ENCODE results near the gene MCC. TPM values are rescaled to one million over a fixed set of nuclear protein-coding genes. Genes with fewer than 3 reads are reported as not detected.

Gene MCC
- total RNA-seq, 1 donor from 2014 or later = 22.7 TPM

DNA sequence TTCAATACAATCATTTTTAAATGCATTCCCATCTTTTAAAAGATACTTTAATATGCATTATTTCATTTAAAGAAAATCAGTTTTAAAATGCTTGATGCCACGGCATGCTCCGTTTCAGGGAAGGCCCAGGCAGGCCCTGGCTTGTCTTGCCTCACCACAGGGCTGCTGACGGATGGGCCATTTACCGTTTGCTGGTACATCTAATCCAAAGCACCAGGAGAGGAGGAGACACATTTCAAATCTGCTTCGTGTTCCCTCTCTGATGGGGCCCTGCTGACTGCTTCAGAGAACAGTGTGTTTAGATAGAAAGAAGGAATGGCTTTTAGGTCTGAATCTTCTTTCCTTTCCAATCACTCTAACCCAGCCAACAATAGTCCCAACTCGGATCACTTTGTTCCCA, 326.4 kb downstream of the MCC start:
- Mint-ChIP-seq H3K4me1 (ENCODE audit: unreplicated experiment) (peaks cover 2% of the 10 kb centered on the region), H3K27ac (ENCODE audit: unreplicated experiment) (no peak overlapping the region)

DNA sequence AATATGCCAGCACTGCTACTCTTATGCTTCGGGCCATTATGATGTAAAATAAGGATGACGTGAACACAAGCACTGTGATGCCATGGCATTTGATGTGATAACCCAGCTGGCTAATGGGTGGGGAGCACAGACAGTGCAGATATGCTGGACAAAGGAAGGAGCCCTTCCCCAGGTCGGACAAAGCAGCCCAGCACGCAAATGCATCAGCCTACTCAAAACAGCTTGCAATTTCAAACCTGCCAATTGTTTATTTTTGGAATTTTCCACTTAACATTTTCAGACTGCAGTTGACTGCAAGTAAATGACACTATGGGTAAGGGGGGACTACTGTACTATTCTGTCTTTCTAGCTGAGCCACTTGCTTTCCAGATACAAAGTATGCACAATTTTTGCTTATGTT, 330.4 kb downstream of the MCC start:
- Mint-ChIP-seq H3K4me1 (ENCODE audit: unreplicated experiment) (no peaks in the 10 kb centered on the region), H3K27me3 (ENCODE audit: unreplicated experiment) (no peaks in the 10 kb centered on the region), H3K9me3 (ENCODE audit: unreplicated experiment) (no peaks in the 10 kb centered on the region), H3K27ac (ENCODE audit: unreplicated experiment) (no peak overlapping the region), H3K4me3 (ENCODE audit: unreplicated experiment) (no peak overlapping the region), H3K36me3 (ENCODE audit: low read depth, unreplicated experiment) (no peaks in the 10 kb centered on the region)
- TF ChIP-seq, protein P1, sequence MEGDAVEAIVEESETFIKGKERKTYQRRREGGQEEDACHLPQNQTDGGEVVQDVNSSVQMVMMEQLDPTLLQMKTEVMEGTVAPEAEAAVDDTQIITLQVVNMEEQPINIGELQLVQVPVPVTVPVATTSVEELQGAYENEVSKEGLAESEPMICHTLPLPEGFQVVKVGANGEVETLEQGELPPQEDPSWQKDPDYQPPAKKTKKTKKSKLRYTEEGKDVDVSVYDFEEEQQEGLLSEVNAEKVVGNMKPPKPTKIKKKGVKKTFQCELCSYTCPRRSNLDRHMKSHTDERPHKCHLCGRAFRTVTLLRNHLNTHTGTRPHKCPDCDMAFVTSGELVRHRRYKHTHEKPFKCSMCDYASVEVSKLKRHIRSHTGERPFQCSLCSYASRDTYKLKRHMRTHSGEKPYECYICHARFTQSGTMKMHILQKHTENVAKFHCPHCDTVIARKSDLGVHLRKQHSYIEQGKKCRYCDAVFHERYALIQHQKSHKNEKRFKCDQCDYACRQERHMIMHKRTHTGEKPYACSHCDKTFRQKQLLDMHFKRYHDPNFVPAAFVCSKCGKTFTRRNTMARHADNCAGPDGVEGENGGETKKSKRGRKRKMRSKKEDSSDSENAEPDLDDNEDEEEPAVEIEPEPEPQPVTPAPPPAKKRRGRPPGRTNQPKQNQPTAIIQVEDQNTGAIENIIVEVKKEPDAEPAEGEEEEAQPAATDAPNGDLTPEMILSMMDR (IDR thresholded peaks at IDR 0.05; ENCODE audit: unreplicated experiment) = no peak
- DNase-seq (ENCODE audit: low spot score) = no peak

More for the DNA sequence above, 326.4 kb downstream of the MCC start:
- H3K36me3 Mint-ChIP-seq (ENCODE audit: low read depth, unreplicated experiment) = no peaks in the 10 kb centered on the region
- no peak overlapping the region for H3K4me3 Mint-ChIP-seq (ENCODE audit: unreplicated experiment)
- no peaks in the 10 kb centered on the region for H3K9me3 Mint-ChIP-seq (ENCODE audit: unreplicated experiment)
- no peaks in the 10 kb centered on the region for H3K27me3 Mint-ChIP-seq (ENCODE audit: unreplicated experiment)
- TF ChIP-seq, protein P1 (IDR thresholded peaks at IDR 0.05; ENCODE audit: unreplicated experiment) = no peak
- no peak for DNase-seq (ENCODE audit: low spot score)

DNA sequence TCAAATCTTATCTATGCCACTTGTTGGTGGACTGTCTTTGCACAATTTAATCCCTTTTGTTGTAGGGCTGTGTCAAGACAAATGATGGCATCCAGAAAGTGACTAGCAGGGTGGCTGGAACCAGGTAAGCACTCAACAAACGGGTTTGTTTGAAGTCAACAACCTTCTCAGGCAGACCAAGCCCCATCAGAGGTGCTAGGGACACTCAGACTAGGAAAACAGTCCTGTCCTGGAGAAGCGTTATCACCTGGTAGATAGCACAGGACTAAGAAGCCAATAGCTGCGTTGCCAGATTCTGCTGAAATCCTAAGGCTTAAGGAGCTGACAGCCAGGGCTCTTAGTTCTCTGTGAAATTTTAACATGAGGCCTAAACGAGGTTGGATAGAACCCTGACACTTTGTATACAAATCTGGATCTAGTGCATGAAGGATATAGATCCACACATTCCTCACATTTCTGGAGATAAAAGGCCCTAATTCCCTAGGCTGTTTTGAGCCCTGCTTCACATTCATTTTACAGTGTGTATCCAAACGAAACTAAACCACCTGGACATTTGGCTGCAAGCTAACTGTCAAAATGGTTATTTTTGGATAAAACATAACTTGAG, 331.9 kb downstream of the MCC start:
- no peaks in the 10 kb centered on the region for H3K9me3 Mint-ChIP-seq (ENCODE audit: unreplicated experiment)
- TF ChIP-seq, protein P1 (IDR thresholded peaks at IDR 0.05; ENCODE audit: unreplicated experiment) = no peak
- H3K4me1 Mint-ChIP-seq (ENCODE audit: unreplicated experiment) = no peaks in the 10 kb centered on the region
- H3K27ac Mint-ChIP-seq (ENCODE audit: unreplicated experiment) = no peak overlapping the region
- H3K36me3 Mint-ChIP-seq (ENCODE audit: low read depth, unreplicated experiment) = no peaks in the 10 kb centered on the region
- no peaks in the 10 kb centered on the region for H3K27me3 Mint-ChIP-seq (ENCODE audit: unreplicated experiment)
- DNase-seq (ENCODE audit: low spot score) = no peak
- no peak overlapping the region for H3K4me3 Mint-ChIP-seq (ENCODE audit: unreplicated experiment)

DNA sequence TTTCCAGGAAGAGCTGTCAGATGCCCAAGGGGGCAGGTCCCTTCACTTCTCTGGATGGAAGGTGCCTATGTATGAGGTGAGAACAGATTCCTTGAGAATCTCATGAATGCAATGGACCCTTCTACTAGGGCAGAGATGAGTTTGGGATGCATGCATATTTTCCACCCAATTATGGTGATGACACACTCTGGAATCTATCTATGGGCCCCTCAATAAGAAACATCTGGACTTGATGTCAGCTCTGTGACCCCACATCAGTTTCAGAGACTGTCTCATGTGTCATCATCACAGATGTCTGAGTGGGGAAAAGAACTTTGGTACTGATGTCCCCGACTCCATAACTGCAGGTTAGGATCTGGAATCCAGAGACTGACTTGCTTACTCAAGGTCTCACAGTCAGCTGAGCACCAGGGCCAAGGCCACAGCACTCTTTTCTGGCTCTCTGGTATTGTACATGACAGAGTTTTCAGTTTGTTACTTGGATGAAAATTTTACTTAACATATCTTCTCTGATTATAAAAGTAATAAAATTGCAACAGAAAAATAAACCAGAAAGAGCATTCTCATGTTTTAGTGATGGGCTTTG, 334.6 kb downstream of the MCC start:
- Mint-ChIP-seq H3K27me3 (ENCODE audit: unreplicated experiment) (no peaks in the 10 kb centered on the region), H3K4me3 (ENCODE audit: unreplicated experiment) (no peak overlapping the region), H3K27ac (ENCODE audit: unreplicated experiment) (no peak overlapping the region), H3K36me3 (ENCODE audit: low read depth, unreplicated experiment) (no peaks in the 10 kb centered on the region), H3K9me3 (ENCODE audit: unreplicated experiment) (no peaks in the 10 kb centered on the region), H3K4me1 (ENCODE audit: unreplicated experiment) (peaks cover 12% of the 10 kb centered on the region)
- DNase-seq (ENCODE audit: low spot score) = no peak
- TF ChIP-seq, protein P1 (IDR thresholded peaks at IDR 0.05; ENCODE audit: unreplicated experiment) = no peak

DNA sequence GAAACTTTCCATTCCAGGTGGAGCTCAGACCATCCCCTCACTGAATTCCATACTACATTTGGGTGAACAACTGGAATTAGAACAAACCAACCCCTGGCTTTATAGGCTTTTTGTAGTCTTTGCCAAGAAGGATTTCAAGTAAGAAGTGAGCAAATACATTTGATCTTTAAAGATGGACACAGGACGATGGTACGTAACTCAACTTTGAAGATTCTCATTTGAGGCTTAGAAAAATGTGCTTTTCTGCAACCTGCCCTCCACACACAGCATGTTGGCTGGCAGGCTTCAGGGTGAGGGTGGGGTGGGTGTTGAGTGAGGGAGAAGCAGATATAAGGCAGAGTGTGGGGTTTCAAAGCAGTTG, 335.9 kb downstream of the MCC start:
- H3K9me3 Mint-ChIP-seq (ENCODE audit: unreplicated experiment) = no peaks in the 10 kb centered on the region
- H3K27me3 Mint-ChIP-seq (ENCODE audit: unreplicated experiment) = no peaks in the 10 kb centered on the region
- no peaks in the 10 kb centered on the region for H3K36me3 Mint-ChIP-seq (ENCODE audit: low read depth, unreplicated experiment)
- no peak overlapping the region for H3K27ac Mint-ChIP-seq (ENCODE audit: unreplicated experiment)
- no peak overlapping the region for H3K4me3 Mint-ChIP-seq (ENCODE audit: unreplicated experiment)
- peaks cover 19% of the 10 kb centered on the region for H3K4me1 Mint-ChIP-seq (ENCODE audit: unreplicated experiment)
- DNase-seq (ENCODE audit: low spot score) = no peak
- TF ChIP-seq, protein P1 (IDR thresholded peaks at IDR 0.05; ENCODE audit: unreplicated experiment) = no peak

Data from endothelial cell (in vitro differentiated cells).